ENCODE results near the gene LONP1. TPM values are rescaled to one million over a fixed set of nuclear protein-coding genes. Genes with fewer than 3 reads are reported as not detected.

LONP1 gene
- polyA plus RNA-seq, 1 donor from 2014 or later, result 43.1 TPM

- Histone ChIP-seq H3K79me2 (replicated peaks; ENCODE audit: insufficient read depth, low read length) (peaks cover 59% of the 10 kb centered on the region), H2AFZ (ENCODE audit: low read depth, low read length) (no peak overlapping the region), H3K36me3 (ENCODE audit: insufficient read depth, low read length) (peaks cover 5% of the 10 kb centered on the region), H3K9ac (ENCODE audit: low read length) (no peak overlapping the region), H3F3A (ENCODE audit: insufficient read depth, low read length, poor library complexity, severe bottlenecking) (no peaks in the 10 kb centered on the region), H3K9me2 (ENCODE audit: insufficient read depth, low read length) (no peaks in the 10 kb centered on the region), H3K27me3 (ENCODE audit: insufficient read depth, low read depth, low read length) (no peaks in the 10 kb centered on the region), H3K4me2 (ENCODE audit: low read length) (no peak overlapping the region), H3K27ac (ENCODE audit: low read length) (no peak overlapping the region), H4K20me1 (ENCODE audit: insufficient read depth) (peaks cover 13% of the 10 kb centered on the region), H3K4me3 (ENCODE audit: low read length) (no peak overlapping the region), H3K9me3 (ENCODE audit: low read length) (no peaks in the 10 kb centered on the region)
- TF ChIP-seq TAF1 (IDR thresholded peaks at IDR 0.05; ENCODE audit: low read depth) (no peak), MXI1 (conservative IDR thresholded peaks at IDR 0.05; ENCODE audit: poor library complexity, severe bottlenecking) (no peak), POLR2AphosphoS5 (IDR thresholded peaks at IDR 0.05) (no peak), REST (IDR thresholded peaks at IDR 0.05; ENCODE audit: borderline replicate concordance) (no peak), EP300 (conservative IDR thresholded peaks at IDR 0.05; ENCODE audit: poor library complexity, severe bottlenecking) (no peak), SMC3 (conservative IDR thresholded peaks at IDR 0.05; ENCODE audit: poor library complexity) (no peak), CTCF (IDR thresholded peaks at IDR 0.05; ENCODE audit: poor library complexity, severe bottlenecking) (no peak), RAD21 (conservative IDR thresholded peaks at IDR 0.05) (no peak), EZH2 (IDR thresholded peaks at IDR 0.05; ENCODE audit: borderline replicate concordance, insufficient read depth, low read length, poor library complexity, severe bottlenecking) (no peak)
Measured at GRCh38 chr19:5645409-5645808, 74.5 kb downstream of the LONP1 start.

GRCh38 chr19:5644037-5644436, 75.9 kb downstream of the LONP1 start:
- H3K9me3 ChIP-seq (ENCODE audit: low read length), result no peaks in the 10 kb centered on the region
- H3K79me2 ChIP-seq (replicated peaks; ENCODE audit: insufficient read depth, low read length), result peaks cover 67% of the 10 kb centered on the region
- peaks cover 13% of the 10 kb centered on the region for H4K20me1 ChIP-seq (ENCODE audit: insufficient read depth)
- no peak overlapping the region for H2AFZ ChIP-seq (ENCODE audit: low read depth, low read length)
- no peak overlapping the region for H3K4me3 ChIP-seq (ENCODE audit: low read length)
- H3K27me3 ChIP-seq (ENCODE audit: insufficient read depth, low read depth, low read length), result no peaks in the 10 kb centered on the region
- H3K9ac ChIP-seq (ENCODE audit: low read length), result no peak overlapping the region
- no peak overlapping the region for H3K27ac ChIP-seq (ENCODE audit: low read length)
- H3K36me3 ChIP-seq (ENCODE audit: insufficient read depth, low read length), result peaks cover 5% of the 10 kb centered on the region
- no peak overlapping the region for H3K4me2 ChIP-seq (ENCODE audit: low read length)
- H3F3A ChIP-seq (ENCODE audit: insufficient read depth, low read length, poor library complexity, severe bottlenecking), result no peaks in the 10 kb centered on the region
- no peaks in the 10 kb centered on the region for H3K9me2 ChIP-seq (ENCODE audit: insufficient read depth, low read length)
- no peak for TF ChIP-seq REST (IDR thresholded peaks at IDR 0.05; ENCODE audit: borderline replicate concordance)
- no peak for TF ChIP-seq EZH2 (IDR thresholded peaks at IDR 0.05; ENCODE audit: borderline replicate concordance, insufficient read depth, low read length, poor library complexity, severe bottlenecking)
- TF ChIP-seq RAD21 (conservative IDR thresholded peaks at IDR 0.05), result no peak
- TF ChIP-seq CTCF (IDR thresholded peaks at IDR 0.05; ENCODE audit: poor library complexity, severe bottlenecking), result no peak
- no peak for TF ChIP-seq TAF1 (IDR thresholded peaks at IDR 0.05; ENCODE audit: low read depth)
- no peak for TF ChIP-seq EP300 (conservative IDR thresholded peaks at IDR 0.05; ENCODE audit: poor library complexity, severe bottlenecking)
- TF ChIP-seq SMC3 (conservative IDR thresholded peaks at IDR 0.05; ENCODE audit: poor library complexity), result no peak
- TF ChIP-seq MXI1 (conservative IDR thresholded peaks at IDR 0.05; ENCODE audit: poor library complexity, severe bottlenecking), result no peak
- TF ChIP-seq POLR2AphosphoS5 (IDR thresholded peaks at IDR 0.05), result no peak
